SK-N-SH treated with all-trans-retinoic acid at 6 μM for 48 hours (cell line): ENCODE data around the gene H3-3A.

Experiments used
- ARNTL ChIP-seq: fragments of 450-650 bp; formaldehyde crosslinking; IDR thresholded peaks from 2 replicates; pipeline ENCODE4 v1.5.0; 2020; ENCODE audit warnings: low read depth, mild to moderate bottlenecking, moderate library complexity, borderline replicate concordance
- CREB5 ChIP-seq: fragments of 250-450 bp; sonication (Bioruptor Pico); IDR thresholded peaks from 2 replicates; pipeline ENCODE4 v1.5.1; 2020; ENCODE audit warnings: low read depth, mild to moderate bottlenecking, moderate library complexity
- CSDC2 ChIP-seq: fragments of 250-450 bp; sonication (Bioruptor Pico); IDR thresholded peaks from 2 replicates; pipeline ENCODE4 v1.5.0; 2020; ENCODE audit warnings: mild to moderate bottlenecking, moderate library complexity
- GLIS3 ChIP-seq: fragments of 250-450 bp; sonication (Bioruptor Pico); IDR thresholded peaks from 2 replicates; pipeline ENCODE4 v1.5.0; 2020; ENCODE audit warnings: mild to moderate bottlenecking, moderate library complexity
- ISL1 ChIP-seq: fragments of 250-450 bp; sonication (Bioruptor Pico); IDR thresholded peaks from 2 replicates; pipeline ENCODE4 v2.1.2; 2022; ENCODE audit warnings: mild to moderate bottlenecking, moderate library complexity
- PATZ1 ChIP-seq: fragments of 250-450 bp; sonication (Bioruptor Pico); IDR thresholded peaks from 2 replicates; pipeline ENCODE4 v1.8.0; 2020; ENCODE audit warnings: mild to moderate bottlenecking, moderate library complexity, borderline replicate concordance
- PPARA ChIP-seq: fragments of 250-450 bp; sonication (Bioruptor Pico); IDR thresholded peaks from 2 replicates; pipeline ENCODE4 v1.5.0; 2020; ENCODE audit warnings: mild to moderate bottlenecking, borderline replicate concordance
- RARB ChIP-seq: fragments of 250-450 bp; sonication (Bioruptor Pico); IDR thresholded peaks from 2 replicates; pipeline ENCODE4 v1.8.0; 2021; ENCODE audit warnings: mild to moderate bottlenecking, moderate library complexity
- TOX ChIP-seq: fragments of 250-450 bp; sonication (Bioruptor Pico); IDR thresholded peaks from 2 replicates; pipeline ENCODE4 v1.8.0; 2021; ENCODE audit warnings: mild to moderate bottlenecking, moderate library complexity, borderline replicate concordance
- ZFP3 ChIP-seq: fragments of 250-450 bp; sonication (Bioruptor Pico); IDR thresholded peaks from 2 replicates; pipeline ENCODE4 v1.5.0; 2020; ENCODE audit warnings: mild to moderate bottlenecking, moderate library complexity
- ZFP30 ChIP-seq: fragments of 450-650 bp; formaldehyde crosslinking; IDR thresholded peaks from 2 replicates; pipeline ENCODE4 v1.5.0; 2022; ENCODE audit warnings: mild to moderate bottlenecking, moderate library complexity
- ZNF565 ChIP-seq: fragments of 450-650 bp; formaldehyde crosslinking; conservative IDR thresholded peaks from 2 replicates; pipeline ENCODE4 v1.5.0; 2020; ENCODE audit warnings: low read depth, mild to moderate bottlenecking, moderate library complexity
- ZNF70 ChIP-seq: fragments of 450-650 bp; formaldehyde crosslinking; IDR thresholded peaks from 2 replicates; pipeline ENCODE4 v1.5.0; 2020; ENCODE audit warnings: mild to moderate bottlenecking, moderate library complexity
- ZNF8 ChIP-seq: fragments of 450-650 bp; formaldehyde crosslinking; IDR thresholded peaks from 2 replicates; pipeline ENCODE4 v1.5.0; 2020; ENCODE audit warnings: mild to moderate bottlenecking, moderate library complexity

GRCh38 chr1:226063977-226064815 is 1.7 kb downstream of the H3-3A start:
- no peak for TF ChIP-seq ZNF8
- TF ChIP-seq RARB (CRISPR knock-in tag) = no peak
- no peak for TF ChIP-seq ZFP30 (CRISPR knock-in tag)
- no peak for TF ChIP-seq ZNF70 (CRISPR knock-in tag)
- TF ChIP-seq ZFP3 = no peak
- no peak for TF ChIP-seq CSDC2 (CRISPR knock-in tag)
- no peak for TF ChIP-seq PATZ1 (CRISPR knock-in tag)
- TF ChIP-seq ZNF565 (CRISPR knock-in tag) = no peak
- TF ChIP-seq CREB5 (CRISPR knock-in tag) = no peak
- TF ChIP-seq GLIS3 (CRISPR knock-in tag) = no peak
- TF ChIP-seq ISL1 (CRISPR knock-in tag) = no peak
- TF ChIP-seq PPARA (CRISPR knock-in tag) = no peak
- peak; percentile 52; the same call in 1 of the 2 replicates for TF ChIP-seq TOX (CRISPR knock-in tag)
- no peak for TF ChIP-seq ARNTL
